SIG-M5 (cell line): ENCODE data around the gene MIDN.

Experiments
- DNase-seq: peaks from one replicate; lab custom pipeline; 2025; lab: John Stamatoyannopoulos, UW

MIDN gene

DNA sequence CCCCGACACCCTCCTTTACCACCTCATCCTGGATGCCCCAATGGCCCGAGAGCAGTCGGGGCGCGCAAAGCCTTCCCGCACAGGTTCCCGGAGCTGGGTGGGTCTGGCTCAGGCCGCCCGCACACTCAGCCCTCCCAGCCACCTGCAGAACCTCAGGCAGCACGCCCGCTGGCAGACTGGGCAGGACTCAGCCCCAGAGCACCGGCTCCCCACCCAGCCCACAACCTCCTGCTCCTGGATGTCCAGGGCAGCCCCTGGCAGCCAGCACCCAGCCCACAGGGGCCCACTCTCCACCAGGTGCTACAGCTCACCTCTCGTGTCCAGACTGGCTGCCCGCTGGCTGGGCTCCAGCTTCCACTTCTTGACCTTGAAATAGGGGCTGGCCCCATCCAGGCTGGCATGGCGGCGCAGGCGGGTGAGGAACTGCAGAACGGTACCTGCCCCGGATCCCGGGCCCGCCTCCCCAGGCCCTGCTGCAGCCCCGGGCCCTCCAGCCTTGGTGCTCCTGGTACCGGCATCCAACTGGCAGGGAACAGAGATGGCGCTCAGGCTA, 15.2 kb upstream of the MIDN start:
- no peak for DNase-seq

DNA sequence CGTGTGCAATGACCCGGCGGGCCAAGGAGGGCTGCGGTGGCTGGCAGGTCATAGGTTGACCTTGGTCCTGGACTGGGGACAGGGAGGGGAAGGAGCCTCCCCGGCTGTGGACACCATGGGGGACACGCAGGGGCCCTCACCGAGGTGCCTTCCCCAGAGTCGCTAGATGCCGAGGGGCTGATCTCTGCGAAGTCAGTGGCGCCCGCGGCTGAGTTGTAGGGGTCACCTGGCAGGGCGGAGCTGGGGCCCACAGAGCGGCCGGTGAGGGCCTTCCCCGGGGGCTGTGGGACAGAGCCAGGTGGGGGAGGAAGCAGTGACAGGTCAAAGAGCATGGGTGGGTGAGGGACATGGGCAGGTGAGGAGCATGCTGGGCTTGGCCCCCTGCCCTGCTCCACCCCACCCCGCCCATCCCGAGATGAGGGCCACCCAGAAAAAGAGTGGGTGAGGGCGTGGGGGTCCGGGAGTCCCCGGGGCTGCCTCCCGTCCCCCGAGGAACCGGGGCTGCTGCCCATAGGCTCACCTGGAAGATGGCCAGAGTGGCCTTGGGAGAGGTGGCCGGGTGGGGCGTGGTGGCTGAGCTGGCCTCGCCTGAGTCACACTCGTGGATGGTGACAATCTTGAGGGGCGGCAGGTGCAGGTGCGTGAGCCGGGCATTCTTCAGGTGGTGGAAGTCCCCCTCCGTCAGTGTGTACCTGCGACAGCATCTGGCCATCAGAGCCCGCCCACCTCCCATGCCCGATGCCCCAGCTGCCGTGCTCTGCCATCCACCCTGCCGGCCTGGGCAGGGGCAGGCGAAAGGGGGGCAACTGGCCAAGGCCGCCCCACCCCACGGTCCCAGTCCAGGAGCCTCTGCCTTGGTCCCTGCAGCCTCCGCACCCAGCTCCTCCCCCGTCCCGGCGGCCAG, 14.1 kb upstream of the MIDN start:
- no peak for DNase-seq

DNA sequence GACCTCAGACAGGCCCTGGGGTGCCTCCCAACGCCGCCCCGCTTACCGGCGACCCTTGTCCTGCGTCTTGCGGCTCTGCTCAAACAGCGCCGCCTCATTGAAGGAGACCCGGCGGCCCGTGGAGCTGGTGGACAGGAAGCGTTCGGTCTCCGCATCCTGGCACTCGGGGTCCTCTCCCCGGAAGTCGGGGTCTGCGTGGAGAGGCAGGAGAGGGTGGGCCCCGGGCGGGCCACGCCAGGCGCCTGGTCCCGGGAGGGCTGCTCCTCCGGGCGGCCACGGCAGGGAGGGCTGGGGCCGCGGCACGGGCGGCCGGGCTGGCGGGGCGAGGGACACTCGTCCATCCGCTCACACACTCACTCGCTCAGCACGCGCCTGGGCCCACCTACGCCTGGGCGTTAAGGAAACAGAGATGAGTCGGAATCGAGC, 13.4 kb upstream of the MIDN start:
- DNase-seq = no peak

DNA sequence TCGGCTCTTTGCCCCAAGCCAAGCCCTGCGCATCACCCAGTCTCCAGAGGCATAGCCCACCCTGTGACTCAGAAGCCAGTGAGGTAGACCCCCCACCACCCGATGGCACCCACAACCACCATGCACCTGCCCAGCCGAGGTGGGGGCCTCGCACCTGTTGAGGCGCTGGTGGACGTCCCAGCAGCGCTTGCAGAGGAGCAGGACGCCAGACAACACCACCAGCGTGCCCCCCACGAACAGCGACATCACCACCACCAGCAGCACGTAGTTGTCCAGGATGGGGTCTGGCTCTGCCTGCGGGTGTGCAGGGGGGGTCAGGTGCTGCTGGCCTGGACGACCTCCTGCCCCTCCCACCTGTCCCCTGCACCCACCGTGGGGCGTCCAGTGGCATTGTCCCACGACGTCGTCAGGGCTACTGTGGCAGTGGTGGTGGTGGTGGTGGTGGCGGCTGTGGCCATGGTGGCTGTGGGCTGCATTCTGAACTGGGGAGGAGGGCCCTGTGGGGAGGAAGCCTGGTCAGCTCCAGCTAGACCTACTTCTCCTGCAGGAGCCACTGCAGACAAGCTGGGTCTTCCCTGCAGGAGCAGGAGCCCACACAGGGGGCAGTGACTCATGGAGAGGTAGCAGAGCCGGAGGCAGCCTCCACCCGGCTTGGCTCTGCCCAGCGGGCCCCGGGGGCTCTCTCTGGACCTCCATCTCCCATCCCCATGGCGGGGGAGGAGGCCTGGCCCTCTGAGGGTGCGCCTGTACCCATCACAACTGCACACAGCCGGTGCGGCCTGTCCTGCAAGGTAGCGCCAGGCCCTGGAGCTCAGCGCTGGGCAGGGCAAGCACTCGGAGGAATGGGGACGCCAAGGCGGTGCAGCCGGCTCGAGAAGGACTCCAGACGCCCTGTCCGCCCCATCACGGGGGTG, 12.5 kb upstream of the MIDN start:
- no peak for DNase-seq

DNA sequence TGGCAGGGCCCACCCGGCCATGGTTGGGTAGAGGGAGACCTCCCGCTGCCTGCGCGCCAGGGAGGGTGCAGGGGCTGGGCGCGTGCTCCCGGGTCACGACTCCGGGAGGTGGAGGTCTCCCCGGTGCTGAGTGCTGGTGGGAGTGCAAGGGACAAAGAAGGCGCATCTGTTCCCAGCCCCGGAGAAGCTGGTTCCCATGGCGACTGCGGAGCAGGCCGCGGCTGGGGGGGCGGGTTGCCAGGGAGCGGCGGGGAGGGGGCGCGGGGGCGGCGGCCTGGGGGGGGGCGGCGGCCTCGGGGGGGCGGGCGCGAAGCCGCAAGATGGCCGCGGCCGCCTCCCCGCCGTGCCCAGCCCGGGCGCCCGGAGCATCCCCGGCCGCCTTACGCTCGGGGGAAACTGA, 11.8 kb upstream of the MIDN start:
- no peak for DNase-seq

DNA sequence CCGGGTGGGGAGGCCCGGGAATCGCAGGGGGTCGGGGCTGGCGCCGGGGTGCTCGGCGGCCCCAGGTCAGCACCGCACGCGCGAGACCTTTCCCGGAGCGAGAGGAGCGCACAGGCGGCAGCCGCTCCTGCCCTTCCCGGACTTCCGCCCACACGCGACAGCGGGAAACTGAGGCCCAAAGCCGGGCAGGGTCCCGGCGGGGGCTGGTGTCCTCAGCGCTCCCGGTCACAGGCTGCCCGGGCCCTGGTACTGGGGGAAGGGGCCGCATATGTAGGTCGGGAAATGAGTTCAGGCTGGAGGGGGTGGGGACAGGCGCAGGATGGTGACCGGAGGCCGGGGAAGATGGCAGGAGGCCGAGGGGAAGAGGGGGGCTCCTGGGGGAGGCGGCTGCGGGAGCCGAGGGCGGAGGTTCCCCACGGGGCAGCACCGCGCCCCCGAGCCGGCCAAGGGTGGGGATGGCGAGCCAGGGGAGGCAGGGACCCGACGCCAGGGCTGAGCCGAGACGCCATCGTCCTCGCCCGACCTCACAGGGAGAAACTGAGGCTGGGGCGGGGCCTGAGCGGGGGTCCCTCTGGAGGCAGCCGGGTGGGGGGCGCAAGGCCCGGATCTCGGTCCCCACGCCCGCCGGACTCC, 11.2 kb upstream of the MIDN start:
- no peak for DNase-seq

DNA sequence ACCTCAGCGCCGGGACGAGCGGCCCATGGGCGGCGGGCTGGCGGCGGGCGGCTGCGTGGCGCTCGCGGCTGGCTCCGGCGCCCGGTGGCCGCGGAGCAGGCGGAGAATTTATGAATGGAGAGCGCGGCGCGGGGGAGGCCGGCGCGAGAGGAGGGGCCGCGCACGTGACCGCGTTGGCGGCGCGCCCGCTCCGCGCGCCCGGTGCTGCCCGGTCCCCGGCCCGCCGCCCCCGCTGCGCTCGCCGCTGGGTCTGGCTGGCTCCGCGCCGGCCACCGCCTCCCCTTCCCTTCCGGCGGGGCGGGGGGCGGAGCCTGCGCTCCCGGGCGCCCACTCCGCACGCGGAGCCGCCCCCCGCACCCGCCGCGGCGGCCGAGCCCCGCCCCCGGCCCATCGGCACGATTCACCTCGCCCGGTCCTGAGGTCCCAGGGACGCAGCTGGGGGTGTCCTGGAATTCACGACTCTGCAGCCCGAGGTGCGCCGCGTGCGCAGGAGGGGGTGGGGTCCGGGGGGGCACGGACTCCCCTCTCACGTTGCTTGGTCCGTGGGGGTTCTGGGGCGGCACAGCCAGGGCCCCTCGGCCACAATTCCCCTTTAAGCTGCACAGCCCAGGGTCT, 10.5 kb upstream of the MIDN start, which contains the start of gene CBARP:
Gene CBARP (minus strand): TSS at position 252 of the 615 bp plus-strand sequence. CDS start 1,905 bp downstream, outside the sequence.
- DNase-seq = no peak

DNA sequence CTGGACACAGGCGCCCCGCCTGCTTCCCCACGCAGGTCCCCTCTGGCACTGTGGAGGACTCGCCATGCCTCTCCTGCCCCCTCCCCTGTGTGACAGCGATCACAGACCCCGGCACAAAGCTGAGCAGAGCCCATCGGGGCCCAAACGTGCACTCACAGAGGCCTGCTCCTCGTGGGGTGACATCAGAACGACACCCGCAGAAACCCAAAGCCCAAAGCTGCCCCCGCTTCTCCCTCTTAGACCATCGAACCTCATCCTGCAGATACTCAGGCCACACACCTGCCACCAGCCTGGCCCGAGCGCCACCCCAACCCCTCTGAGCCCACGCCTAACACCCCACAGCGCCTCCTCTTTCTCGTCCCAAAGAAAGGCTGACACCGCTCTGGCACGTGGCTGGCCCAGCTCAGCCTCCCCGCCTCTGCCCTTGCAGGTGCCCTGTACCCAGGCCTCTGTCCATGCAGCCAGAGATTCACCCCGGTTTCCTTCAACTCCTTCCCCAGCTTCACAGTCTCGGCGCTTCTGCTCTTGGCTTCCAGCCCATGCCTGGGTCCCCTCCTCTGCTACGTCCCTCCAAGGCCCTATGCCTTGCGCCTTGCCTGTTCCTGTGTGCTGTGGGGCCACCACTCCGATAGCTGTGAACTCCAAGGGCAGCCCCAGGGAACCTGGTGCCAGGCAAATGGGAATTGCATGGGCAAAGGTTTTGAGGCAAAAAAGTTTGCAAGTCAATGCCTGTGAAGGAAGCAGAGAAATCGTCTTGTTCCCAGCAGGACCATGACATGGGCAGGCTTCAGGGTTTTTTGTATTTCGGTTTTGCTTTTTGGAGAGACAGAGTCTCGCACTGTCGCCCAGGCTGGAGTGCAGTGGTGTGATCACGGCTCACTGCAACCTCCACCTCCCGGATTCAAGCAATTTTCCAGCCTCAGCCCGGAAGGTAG, 9.7 kb upstream of the MIDN start:
- DNase-seq = no peak

DNA sequence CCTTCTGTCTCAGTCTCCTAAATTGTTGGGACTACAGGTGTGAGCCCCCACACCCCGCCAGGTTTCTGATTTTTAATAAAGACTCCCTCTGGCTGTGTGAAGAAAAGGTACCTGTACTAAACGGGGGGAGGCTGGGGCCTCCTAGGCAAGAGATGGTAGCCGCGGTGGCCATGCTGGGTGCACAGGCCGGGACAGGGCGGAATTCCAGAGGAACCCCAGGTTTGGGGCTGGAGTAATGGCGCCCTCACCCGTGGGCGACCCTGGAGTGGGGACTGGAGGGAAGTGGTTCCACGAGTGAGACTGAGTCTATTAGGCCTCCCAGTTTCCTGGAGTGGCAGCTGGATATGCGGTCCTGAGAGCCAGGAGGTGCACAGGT, 9.0 kb upstream of the MIDN start:
- no peak for DNase-seq

DNA sequence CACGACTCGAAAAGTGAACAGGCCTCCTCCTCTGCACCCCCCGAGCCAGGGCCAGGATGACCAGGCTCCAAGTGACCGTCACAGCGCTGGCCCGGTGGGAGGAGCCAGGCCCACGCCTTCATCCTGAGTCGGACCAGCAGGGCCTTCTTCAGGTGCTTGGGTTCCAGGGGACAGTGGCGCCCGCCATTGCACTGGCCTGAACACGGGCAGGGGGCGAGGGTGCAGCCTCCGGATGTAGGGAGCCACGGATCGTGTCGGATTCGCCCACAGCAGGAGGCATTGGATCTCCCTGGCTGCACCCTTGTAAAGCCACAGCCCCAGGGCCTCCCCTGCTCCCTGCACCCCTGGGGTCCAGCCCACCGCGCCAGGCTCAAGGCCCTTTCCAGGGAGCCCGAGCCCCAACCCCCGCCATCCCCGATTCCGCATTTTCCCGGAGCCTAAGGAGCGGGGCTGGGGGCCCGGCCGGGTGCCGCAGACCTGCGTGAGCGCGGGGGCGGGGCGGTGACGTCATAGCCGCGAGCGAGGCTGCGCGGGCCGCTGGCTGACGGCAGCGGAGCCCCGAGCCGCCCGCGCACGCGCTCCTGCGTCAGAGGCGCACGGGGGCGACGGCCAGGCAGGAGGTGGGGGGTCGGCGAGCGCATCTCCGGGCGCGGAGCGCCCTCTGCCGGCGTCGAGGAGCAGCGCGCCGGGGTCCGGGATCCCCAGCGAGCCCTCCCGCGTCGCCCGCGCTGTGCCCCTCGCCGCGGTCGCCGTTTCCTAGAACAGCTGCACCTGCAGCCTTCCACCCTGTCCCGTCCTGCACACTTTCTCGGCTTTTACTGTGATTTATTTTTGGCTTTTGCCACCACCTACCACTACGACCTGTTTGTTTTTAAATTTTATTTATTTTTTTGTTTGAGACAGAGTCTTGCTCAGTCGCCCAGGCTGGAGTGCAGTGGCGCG, 8.3 kb upstream of the MIDN start:
- DNase-seq = no peak

DNA sequence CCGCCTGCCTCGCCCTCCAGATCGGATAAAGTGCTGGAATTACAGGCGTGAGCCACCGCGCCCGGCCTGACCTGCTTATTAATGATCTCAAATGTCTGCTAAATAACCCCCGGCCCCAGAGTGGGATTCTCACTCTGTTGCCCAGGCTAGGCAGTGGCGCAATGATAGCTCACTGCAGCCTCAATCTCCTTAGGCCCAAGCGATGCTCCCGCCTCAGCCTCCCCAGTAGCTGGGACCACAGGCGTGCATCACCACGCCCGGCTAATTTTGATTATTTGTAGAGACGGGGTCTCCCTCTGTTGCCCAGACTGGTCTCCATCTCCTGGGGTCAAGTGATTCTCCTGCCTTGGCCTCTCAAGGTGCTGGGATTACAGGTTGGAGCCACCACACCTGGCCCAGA, 7.5 kb upstream of the MIDN start:
- no peak for DNase-seq

DNA sequence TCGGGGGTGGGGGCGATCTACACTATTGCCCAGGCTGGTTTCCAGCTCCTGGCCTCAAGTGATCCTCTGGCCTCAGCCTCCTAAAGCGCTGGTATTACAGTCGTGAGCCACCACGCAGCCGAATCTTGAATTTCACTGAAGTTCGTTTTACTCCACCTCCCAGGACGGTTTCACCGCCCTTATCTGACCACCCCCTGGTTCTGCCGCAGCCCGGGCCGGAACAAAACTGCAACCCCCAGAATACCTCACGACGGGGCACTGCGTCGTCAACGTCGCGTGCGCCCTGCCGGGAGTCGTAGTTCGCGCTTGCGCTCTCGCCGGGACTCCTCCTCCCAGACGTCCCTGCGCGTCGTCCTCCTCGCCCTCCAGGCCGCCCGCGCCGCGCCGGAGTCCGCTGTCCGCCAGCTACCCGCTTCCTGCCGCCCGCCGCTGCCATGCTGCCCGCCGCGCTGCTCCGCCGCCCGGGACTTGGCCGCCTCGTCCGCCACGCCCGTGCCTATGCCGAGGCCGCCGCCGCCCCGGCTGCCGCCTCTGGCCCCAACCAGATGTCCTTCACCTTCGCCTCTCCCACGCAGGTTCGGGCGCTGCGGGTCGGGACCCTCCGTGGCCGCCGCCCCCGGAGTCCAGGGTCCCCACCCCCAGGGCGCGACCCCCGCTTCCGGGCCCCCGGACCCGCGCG, 6.8 kb upstream of the MIDN start, which contains the start of gene ATP5F1D:
Gene ATP5F1D (plus strand): TSS at position 335 of the 679 bp plus-strand sequence. CDS start 100 bp downstream, at position 435.
- DNase-seq = peak; percentile 39

DNA sequence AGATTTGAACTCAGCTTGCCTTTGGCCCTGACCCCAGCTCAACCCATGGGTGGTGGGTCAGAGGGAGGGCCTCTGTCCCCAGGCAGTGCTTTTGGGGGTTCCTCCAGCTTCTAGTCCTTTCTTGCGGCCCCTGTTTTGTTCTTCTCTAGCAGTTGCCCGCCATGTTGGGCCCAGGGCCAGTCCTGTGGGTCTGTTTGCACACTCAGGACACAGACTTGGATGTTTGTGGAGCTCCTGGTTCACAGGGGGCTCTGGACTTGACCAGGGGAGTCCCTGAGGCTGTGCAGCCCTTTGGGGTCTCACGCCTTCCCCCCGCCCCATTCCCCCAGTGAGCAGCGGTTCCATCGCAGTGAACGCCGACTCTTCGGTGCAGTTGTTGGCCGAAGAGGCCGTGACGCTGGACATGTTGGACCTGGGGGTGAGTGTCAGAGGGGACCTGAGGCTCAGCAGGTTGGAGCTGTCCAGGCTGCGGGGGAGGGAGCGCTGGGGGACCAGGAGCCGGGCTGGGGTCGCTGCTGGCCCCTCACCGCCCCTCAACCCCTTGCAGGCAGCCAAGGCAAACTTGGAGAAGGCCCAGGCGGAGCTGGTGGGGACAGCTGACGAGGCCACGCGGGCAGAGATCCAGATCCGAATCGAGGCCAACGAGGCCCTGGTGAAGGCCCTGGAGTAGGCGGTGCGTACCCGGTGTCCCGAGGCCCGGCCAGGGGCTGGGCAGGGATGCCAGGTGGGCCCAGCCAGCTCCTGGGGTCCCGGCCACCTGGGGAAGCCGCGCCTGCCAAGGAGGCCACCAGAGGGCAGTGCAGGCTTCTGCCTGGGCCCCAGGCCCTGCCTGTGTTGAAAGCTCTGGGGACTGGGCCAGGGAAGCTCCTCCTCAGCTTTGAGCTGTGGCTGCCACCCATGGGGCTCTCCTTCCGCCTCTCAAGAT, 4.4 kb upstream of the MIDN start:
- DNase-seq = no peak

DNA sequence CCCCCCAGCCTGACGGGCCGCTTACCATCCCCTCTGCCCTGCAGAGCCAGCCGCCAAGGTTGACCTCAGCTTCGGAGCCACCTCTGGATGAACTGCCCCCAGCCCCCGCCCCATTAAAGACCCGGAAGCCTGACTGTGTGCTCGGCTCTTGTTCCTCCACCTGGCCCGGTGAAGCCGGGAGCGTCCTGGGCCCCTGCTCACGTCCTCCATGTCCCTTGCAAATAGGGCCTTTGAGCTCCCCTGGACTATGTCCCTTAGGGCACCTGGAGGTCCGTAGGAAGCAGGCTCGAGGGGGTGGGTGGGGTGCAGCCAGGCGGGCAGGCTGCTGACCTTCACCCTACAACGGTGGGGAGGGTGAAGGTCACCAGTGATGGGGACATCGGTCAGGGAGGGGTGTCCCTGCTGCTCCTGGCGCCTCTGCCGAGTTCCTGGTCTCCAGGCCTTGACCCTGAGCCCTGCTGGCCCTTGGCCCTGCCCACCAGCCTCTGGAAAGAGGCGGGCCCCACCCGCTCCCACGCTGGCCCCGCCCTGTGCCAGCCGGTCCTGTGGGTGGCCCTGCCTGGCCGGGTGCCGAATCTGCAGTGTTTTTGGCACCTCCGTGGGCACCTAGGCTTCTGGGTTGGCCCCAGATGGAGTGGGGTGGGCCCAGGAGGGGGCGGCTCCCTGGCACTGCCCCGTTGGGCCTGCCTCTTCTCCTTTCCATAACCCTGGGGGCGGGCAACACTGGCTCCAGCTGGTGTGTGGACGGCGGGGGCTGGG, 3.5 kb upstream of the MIDN start:
- no peak for DNase-seq

DNA sequence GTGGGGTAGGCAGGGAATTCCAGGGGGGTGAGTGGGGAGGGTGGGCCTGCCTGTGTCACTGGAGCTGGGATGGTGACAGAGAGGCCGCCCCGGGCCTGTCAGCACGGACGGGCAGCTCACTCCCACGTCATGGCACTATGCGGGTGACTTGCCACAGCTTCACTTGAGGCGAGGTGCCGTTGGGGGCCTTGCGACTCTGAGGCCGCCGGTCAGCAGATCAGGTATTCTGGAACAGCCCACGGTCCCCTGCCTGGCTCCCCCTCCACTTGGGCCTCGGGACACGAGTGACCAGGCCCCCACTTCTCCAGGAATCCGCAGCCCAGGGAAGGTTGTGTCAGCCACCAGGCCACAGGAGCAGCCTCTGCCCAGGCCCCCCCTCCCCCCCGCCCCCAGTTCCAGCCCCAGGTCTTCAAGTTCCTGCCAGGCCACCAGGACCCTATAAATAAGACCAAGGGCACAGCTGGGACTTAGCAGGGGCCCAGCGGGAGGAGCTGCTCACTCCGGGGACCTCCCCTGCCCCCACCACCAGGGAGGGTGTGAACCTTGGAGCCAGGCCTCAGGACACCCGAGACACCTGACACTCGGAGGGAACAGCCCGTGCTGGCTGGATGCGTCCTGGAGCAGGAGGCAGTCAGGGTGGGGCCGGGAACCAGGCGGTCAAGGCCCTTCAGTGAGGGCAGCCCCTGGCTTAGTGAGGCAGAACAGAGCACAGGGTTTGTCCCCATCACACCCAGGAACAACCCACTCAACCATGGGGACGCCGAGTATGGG, 2.7 kb upstream of the MIDN start:
- DNase-seq = no peak
